ENCODE data around the gene POPDC3. TPM values are rescaled to one million over a fixed set of nuclear protein-coding genes. Genes with fewer than 3 reads are reported as not detected.

POPDC3 gene
- total RNA-seq, 2 donors from 2014 or later = 6.4 to 8.0 TPM

DNA sequence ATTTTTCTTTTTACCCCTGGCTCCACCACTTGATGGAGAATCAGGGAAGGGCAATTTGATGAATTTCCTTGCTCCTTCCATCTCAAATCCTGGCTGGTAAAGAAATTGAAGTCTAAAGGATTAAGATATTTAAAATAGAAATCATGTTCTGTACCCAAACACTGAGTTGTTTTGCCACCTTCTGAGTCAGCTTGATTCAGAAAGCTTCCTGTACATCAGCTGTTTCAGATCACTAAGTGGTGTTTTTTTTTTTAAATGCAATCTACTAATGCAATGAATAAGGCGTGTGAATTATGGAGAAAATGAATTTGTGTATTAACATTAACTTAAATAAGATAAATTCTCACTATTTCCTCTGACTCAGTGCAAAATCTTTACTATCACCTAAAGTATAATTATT, 11.5 kb upstream of the POPDC3 start:
- H3K9me3 Mint-ChIP-seq = no peaks in the 10 kb centered on the region
- no peaks in the 10 kb centered on the region for H3K36me3 Mint-ChIP-seq (ENCODE audit: low read depth)
- no CpG with 5 or more reads among the region's 1 CpG for WGBS, 2 experiments (ENCODE audit: insufficient coverage in 1 of 2, insufficient read length in 1 of 2)

GRCh38 chr6:105189026-105189820, 9.4 kb upstream of the POPDC3 start:
- no peaks in the 10 kb centered on the region for H3K27me3 ChIP-seq (ENCODE audit: control insufficient read depth, insufficient read depth, low read length, poor library complexity, severe bottlenecking)
- no peak overlapping the region for H3K27ac ChIP-seq (ENCODE audit: low read depth, low read length)
- H3K9me3 ChIP-seq (ENCODE audit: control insufficient read depth, low read length) = no peaks in the 10 kb centered on the region
- no peak for DNase-seq
- no peak overlapping the region for H3K4me3 ChIP-seq (ENCODE audit: low read length)
- TF ChIP-seq, protein P1, sequence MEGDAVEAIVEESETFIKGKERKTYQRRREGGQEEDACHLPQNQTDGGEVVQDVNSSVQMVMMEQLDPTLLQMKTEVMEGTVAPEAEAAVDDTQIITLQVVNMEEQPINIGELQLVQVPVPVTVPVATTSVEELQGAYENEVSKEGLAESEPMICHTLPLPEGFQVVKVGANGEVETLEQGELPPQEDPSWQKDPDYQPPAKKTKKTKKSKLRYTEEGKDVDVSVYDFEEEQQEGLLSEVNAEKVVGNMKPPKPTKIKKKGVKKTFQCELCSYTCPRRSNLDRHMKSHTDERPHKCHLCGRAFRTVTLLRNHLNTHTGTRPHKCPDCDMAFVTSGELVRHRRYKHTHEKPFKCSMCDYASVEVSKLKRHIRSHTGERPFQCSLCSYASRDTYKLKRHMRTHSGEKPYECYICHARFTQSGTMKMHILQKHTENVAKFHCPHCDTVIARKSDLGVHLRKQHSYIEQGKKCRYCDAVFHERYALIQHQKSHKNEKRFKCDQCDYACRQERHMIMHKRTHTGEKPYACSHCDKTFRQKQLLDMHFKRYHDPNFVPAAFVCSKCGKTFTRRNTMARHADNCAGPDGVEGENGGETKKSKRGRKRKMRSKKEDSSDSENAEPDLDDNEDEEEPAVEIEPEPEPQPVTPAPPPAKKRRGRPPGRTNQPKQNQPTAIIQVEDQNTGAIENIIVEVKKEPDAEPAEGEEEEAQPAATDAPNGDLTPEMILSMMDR (conservative IDR thresholded peaks at IDR 0.05) = no peak
- Mint-ChIP-seq H3K4me3 (no peak overlapping the region), H3K9me3 (no peaks in the 10 kb centered on the region), H3K27me3 (ENCODE audit: insufficient read depth) (no peaks in the 10 kb centered on the region), H3K4me1 (no peaks in the 10 kb centered on the region), H3K36me3 (ENCODE audit: low read depth) (no peaks in the 10 kb centered on the region), H3K27ac (no peak overlapping the region)
- no peak overlapping the region for H3K9ac ChIP-seq (ENCODE audit: extremely low read depth, low read length, poor library complexity, severe bottlenecking)
- 79 to 85% methylated on average over 8 to 10 of the region's 10 CpGs for WGBS, 2 experiments (ENCODE audit: insufficient coverage in 1 of 2, insufficient read length in 1 of 2)
- H3K4me1 ChIP-seq (ENCODE audit: control insufficient read depth, insufficient read depth, low read length) = no peaks in the 10 kb centered on the region
- no peaks in the 10 kb centered on the region for H3K36me3 ChIP-seq (ENCODE audit: control insufficient read depth, insufficient read depth, low read length)

More for the DNA sequence above, 11.5 kb upstream of the POPDC3 start:
- Histone ChIP-seq H3K4me3 (ENCODE audit: low read length) (no peak overlapping the region), H3K4me1 (ENCODE audit: control insufficient read depth, insufficient read depth, low read length) (no peaks in the 10 kb centered on the region), H3K27ac (ENCODE audit: low read depth, low read length) (no peak overlapping the region), H3K27me3 (ENCODE audit: control insufficient read depth, insufficient read depth, low read length, poor library complexity, severe bottlenecking) (no peaks in the 10 kb centered on the region), H3K9me3 (ENCODE audit: control insufficient read depth, low read length) (no peaks in the 10 kb centered on the region), H3K36me3 (ENCODE audit: control insufficient read depth, insufficient read depth, low read length) (no peaks in the 10 kb centered on the region), H3K9ac (ENCODE audit: extremely low read depth, low read length, poor library complexity, severe bottlenecking) (no peak overlapping the region)
- TF ChIP-seq, protein P1 (conservative IDR thresholded peaks at IDR 0.05) = no peak
- Mint-ChIP-seq H3K4me1 (no peaks in the 10 kb centered on the region), H3K27ac (no peak overlapping the region), H3K4me3 (no peak overlapping the region), H3K27me3 (ENCODE audit: insufficient read depth) (no peaks in the 10 kb centered on the region)
- DNase-seq = no peak

GRCh38 chr6:105188251-105188650, 8.4 kb upstream of the POPDC3 start:
- WGBS, 2 experiments (ENCODE audit: insufficient coverage in 1 of 2, insufficient read length in 1 of 2) = 93% methylated on average over 2 of the region's 2 CpGs; no CpG with 5 or more reads in 1 of the 2 experiments
- H3K9me3 Mint-ChIP-seq = no peaks in the 10 kb centered on the region
- H3K4me3 Mint-ChIP-seq = no peak overlapping the region
- H3K27me3 Mint-ChIP-seq (ENCODE audit: insufficient read depth) = no peaks in the 10 kb centered on the region
- no peak overlapping the region for H3K27ac ChIP-seq (ENCODE audit: low read depth, low read length)
- TF ChIP-seq, protein P1 (conservative IDR thresholded peaks at IDR 0.05) = no peak
- H3K4me3 ChIP-seq (ENCODE audit: low read length) = no peak overlapping the region
- no peak for DNase-seq
- H3K36me3 Mint-ChIP-seq (ENCODE audit: low read depth) = no peaks in the 10 kb centered on the region
- no peaks in the 10 kb centered on the region for H3K9me3 ChIP-seq (ENCODE audit: control insufficient read depth, low read length)
- H3K27ac Mint-ChIP-seq = no peak overlapping the region
- no peaks in the 10 kb centered on the region for H3K4me1 ChIP-seq (ENCODE audit: control insufficient read depth, insufficient read depth, low read length)
- no peak overlapping the region for H3K9ac ChIP-seq (ENCODE audit: extremely low read depth, low read length, poor library complexity, severe bottlenecking)
- H3K4me1 Mint-ChIP-seq = peaks cover 5% of the 10 kb centered on the region
- no peaks in the 10 kb centered on the region for H3K27me3 ChIP-seq (ENCODE audit: control insufficient read depth, insufficient read depth, low read length, poor library complexity, severe bottlenecking)
- H3K36me3 ChIP-seq (ENCODE audit: control insufficient read depth, insufficient read depth, low read length) = no peaks in the 10 kb centered on the region

All from endodermal cell (in vitro differentiated cells).